C4-2B (cell line): ENCODE results near the gene FGD5.

Experiments used
- H3K27ac ChIP-seq: fragments of 450-650 bp; 2 replicates; pipeline ENCODE4 v1.5.1; 2017
- ZFX ChIP-seq: fragments of 450-650 bp; IDR thresholded peaks from 2 replicates; pipeline ENCODE4 v1.6.1; 2017
- TF ChIP-seq, protein P1 (sequence below): fragments of 450-650 bp; conservative IDR thresholded peaks from 2 replicates; pipeline ENCODE4 v1.5.1; 2017; ENCODE audit warnings: mild to moderate bottlenecking

FGD5 gene

DNA sequence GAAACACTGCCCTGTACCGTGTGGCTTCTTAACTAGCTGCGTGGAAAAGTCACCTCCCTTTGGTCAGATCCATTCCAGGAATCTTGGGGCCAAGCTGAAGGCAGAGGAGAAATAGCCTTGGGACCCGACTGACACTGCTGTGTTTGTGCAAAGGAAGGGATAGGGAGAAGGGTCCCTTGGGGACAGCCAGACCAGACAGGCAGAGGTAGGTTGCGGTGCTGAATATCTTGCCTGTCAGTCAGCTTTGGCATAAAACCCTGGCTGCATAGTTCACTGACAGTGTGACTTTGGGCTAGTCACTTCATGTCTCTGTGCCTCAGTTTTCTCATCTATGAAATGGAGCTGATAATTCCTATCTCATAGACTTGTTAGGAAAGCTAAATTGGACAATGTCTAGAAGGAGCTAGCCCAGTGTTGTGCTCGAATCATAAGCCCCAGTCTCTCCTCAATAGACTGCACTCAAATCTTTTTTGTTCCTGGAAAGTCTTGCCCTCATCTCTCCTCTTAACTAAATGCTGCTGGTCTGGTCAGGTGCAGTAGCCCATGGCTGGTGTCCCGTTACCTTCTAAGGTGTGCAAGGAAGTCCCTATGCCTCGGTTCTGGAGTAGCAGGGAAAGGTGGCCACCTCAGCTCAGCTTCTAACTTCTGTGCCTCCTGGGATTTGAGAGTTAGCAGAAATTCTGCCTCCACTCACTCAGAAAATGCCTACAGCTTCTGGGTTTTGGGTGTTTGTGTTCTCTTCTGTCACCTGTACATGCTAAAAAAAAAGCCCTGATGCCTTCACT, 25.8 kb downstream of the FGD5 start:
- no peak overlapping the region for H3K27ac ChIP-seq
- no peak for TF ChIP-seq ZFX
- TF ChIP-seq, protein P1, sequence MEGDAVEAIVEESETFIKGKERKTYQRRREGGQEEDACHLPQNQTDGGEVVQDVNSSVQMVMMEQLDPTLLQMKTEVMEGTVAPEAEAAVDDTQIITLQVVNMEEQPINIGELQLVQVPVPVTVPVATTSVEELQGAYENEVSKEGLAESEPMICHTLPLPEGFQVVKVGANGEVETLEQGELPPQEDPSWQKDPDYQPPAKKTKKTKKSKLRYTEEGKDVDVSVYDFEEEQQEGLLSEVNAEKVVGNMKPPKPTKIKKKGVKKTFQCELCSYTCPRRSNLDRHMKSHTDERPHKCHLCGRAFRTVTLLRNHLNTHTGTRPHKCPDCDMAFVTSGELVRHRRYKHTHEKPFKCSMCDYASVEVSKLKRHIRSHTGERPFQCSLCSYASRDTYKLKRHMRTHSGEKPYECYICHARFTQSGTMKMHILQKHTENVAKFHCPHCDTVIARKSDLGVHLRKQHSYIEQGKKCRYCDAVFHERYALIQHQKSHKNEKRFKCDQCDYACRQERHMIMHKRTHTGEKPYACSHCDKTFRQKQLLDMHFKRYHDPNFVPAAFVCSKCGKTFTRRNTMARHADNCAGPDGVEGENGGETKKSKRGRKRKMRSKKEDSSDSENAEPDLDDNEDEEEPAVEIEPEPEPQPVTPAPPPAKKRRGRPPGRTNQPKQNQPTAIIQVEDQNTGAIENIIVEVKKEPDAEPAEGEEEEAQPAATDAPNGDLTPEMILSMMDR = no peak

DNA sequence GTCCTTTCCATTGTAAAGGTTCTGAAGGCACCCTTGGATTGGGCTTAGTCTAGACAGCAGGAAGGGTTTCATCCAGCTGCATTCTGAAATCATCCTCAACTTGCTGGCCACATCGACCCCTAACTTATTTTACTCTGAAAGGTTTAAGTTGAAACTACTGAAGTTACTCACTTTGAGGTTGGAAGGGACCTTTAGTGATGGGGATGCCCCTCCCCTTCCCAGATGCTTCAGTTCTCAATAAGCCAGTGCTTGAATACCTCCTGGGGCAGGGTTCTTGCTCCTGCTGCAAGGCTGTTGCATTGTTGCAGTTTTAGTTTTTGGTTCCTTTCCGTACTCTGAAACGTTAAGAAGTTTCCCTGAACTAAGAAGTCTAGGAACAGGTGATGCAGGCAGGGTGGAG, 26.4 kb downstream of the FGD5 start:
- TF ChIP-seq ZFX = no peak
- TF ChIP-seq, protein P1 = no peak
- no peak overlapping the region for H3K27ac ChIP-seq

DNA sequence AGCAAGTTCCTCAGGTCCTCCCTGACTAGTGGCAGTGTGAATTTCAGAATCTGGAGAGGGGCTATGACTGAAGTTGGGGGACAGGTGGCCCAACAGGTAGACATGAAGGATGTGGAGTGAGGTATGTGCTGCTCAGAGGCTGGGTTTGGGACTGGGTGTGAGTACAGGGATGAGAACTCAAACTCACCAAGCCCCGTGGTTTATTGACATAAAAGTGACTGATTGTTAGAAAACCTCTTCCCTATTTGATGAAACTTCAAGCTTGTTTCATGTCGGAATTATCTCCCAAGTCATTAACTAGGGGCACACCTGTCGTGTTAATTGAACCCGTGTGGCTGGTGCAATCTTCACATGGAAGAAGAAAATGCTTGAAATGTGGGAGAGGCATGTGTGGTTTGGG, 27.1 kb downstream of the FGD5 start:
- TF ChIP-seq, protein P1 = no peak
- no peak for TF ChIP-seq ZFX
- H3K27ac ChIP-seq = no peak overlapping the region

DNA sequence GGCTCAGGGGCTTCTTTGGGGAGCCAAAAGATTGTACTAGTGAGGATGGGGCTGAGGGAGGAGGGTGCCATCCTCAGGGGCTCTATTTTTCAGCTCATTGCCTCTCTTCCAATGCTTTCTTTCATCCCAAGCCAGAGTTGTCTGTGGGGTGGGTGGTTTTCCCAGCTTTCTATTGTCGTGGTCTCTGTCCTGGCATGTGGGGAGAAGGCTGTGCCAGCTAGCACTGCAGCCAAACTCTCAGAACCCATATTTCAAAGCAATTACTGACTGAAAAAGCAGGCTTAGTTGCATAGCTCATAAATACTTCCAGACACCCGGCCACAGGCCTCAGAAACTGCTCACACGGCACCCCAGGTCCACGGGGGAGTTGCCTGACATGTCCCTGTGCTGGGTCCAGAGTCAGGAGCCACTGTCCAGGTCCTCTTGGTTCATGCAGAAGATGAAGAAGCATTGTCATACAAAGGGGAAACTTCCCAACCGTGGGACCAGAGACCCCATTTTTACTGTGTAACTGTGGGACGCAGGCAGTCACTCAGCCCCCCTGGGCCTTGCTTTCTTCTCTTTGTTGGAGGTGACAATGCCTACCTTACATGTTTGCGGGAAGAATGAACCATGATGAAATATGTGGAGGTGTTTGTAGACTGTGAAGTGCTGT, 27.6 kb downstream of the FGD5 start:
- no peak overlapping the region for H3K27ac ChIP-seq
- no peak for TF ChIP-seq ZFX
- TF ChIP-seq, protein P1 = no peak

DNA sequence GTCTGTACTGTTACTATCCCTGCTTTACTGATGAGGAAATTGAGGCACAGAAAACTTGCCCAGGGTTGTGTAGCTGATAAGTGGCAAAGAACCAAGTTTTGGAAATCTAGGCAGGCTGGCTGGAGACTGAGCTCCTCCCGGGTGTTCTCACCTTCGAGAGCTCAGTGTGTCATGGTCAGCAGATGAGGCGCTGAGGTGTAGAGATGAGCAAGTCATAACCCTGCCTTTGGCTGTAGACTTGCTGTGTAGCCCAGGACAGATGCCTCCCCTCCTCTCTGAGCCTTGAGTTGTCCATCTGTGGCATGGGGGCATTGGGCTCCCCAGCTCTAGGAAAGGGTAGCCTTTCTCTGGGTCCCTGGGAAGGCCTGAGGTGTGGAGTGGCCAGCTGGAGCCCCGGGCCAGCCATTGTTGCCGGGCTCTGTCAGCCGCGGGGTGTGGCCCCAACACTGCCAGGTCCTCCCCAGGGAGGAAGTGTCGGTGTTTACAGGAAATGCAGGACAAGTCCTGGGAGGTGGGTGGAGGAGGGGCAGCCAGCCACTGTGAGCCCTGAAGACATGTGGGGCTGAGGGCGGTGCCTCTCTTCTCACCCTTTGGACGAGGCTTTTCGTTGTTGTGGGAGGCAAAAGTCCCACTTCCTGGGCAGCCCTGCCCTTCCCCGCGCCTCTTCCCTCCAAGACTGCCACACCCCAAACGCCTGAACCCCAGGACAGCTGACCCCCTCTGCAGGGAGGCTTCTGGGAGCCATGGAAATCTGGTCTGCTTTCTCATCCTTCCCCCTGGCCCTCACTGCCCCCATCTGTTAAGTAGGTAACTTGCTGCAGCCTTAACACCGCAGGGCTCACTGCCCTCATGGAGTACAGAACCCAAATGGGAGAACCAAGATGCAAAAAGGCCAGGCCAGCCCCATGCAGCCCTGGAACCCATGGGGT, 29.1 kb downstream of the FGD5 start:
- TF ChIP-seq, protein P1 = no peak
- TF ChIP-seq ZFX = no peak
- H3K27ac ChIP-seq = no peak overlapping the region

DNA sequence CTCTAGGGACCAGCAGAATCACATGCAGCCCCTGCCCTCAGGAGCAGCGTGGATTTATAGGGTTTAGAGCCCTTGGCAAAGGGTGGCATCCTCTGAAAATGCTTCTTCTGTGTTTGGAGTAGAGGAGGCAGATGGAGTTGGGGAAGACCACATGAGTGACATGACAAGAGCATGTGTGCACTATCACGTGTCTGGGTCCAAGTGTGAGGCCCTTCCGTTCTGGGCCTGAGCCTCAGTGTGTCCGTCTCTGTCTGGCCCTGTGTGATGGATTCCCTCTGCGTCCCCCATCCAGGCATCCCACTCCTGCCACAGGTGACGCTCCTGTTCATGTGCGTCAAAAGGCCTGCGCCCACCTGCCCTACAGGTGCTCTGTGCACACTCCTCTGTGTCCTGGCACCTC, 30.1 kb downstream of the FGD5 start:
- TF ChIP-seq, protein P1 = no peak
- TF ChIP-seq ZFX = no peak
- H3K27ac ChIP-seq = no peak overlapping the region
